ENCODE data around the gene CSDE1. TPM values are rescaled to one million over a fixed set of nuclear protein-coding genes. Genes with fewer than 3 reads are reported as not detected.

The CSDE1 gene
- total and polyA plus RNA-seq, 12 donors, result 75.6 to 775 (median 422) TPM

DNA sequence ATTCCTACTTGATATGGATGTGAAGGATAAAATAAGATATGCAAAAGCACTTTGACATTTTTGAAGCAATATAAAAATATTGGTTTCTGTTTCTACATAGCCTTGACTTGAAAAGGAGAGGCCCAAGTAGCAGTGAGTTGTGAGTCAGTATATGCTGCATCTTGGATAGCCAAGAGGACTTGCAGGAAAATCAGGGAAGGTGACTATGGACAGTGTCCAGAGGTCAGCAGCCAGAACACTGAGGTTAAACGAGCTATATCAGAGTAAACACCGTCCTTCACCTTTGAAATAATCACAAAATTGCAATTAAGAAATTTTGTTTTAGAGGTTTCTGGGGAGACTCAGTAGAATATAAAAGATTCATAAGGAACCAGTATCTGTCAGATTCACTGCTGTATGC lies 55.9 kb downstream of the CSDE1 start:
- DNase-seq, result no peak
- TF ChIP-seq POLR2A (IDR thresholded peaks at IDR 0.05), result no peak
- TF ChIP-seq, protein P1, sequence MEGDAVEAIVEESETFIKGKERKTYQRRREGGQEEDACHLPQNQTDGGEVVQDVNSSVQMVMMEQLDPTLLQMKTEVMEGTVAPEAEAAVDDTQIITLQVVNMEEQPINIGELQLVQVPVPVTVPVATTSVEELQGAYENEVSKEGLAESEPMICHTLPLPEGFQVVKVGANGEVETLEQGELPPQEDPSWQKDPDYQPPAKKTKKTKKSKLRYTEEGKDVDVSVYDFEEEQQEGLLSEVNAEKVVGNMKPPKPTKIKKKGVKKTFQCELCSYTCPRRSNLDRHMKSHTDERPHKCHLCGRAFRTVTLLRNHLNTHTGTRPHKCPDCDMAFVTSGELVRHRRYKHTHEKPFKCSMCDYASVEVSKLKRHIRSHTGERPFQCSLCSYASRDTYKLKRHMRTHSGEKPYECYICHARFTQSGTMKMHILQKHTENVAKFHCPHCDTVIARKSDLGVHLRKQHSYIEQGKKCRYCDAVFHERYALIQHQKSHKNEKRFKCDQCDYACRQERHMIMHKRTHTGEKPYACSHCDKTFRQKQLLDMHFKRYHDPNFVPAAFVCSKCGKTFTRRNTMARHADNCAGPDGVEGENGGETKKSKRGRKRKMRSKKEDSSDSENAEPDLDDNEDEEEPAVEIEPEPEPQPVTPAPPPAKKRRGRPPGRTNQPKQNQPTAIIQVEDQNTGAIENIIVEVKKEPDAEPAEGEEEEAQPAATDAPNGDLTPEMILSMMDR (IDR thresholded peaks at IDR 0.05), result no peak
- WGBS, 4 donors, result 28 to 56% (median 47%) methylated on average over 2 of the region's 2 CpGs
- Histone ChIP-seq H3K27ac (no peak overlapping the region), H3K27me3 (no peaks in the 10 kb centered on the region), H3K9me3 (replicated peaks in 1 of 3) (no peaks in the 10 kb centered on the region), H3K4me1 (replicated peaks in 1 of 2) (no peaks in the 10 kb centered on the region), H3K4me3 (no peak overlapping the region), H3K36me3 (replicated peaks in 1 of 2) (peaks cover 0 to 17% of the 10 kb centered on the region in 2 donors)
- intact Hi-C loops (cut with DNase I), result no loop called here

DNA sequence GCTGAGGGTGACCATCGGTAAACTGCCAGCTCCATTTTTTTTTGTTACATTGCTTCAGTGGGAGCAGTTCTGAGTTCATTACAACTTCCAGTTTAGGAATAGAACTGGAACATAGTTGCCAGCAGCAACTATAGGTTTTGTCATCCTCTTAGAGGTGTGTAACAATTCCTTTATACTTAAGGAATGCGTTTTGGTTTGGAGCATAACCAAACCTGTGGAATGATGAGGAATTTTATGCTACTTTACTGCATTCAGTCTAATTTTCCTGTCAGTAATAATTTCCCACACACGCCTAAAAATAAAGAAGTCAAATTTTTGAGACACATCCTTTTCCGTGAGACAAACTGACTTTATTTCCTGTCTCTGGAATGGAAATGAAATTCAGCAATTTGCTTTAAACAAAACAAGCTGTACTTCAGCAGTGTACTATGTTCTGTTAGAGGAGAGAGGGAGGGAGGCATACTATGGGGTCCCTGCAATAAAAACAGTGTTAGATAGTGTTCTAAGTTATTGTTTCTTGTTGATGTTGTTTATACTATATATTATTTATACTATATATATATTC lies 57.7 kb downstream of the CSDE1 start:
- TF ChIP-seq POLR2A (IDR thresholded peaks at IDR 0.05), result no peak
- TF ChIP-seq, protein P1 (IDR thresholded peaks at IDR 0.05), result no peak

DNA sequence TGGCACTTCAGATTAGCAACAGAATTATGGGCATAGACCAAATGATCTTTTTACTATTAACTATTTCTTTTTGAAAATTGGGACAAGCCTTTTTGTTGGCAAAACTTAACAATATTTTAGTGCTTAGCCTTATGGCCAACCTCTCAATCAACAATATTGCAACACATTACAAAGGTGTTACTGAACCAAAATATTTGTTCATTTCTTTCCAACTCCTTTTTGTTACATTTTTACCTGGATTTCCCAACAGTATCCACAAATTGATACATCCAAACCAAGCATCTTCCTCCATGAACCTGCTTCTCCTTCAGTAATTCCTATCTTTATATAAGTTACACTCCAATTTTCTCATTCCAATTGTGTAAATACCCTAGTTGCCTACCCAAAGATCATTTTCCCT lies 61.0 kb downstream of the CSDE1 start:
- H3K4me3 ChIP-seq, result no peak overlapping the region
- intact Hi-C loops (cut with DNase I), result no loop called here
- TF ChIP-seq, protein P1 (IDR thresholded peaks at IDR 0.05), result no peak
- no peak for TF ChIP-seq POLR2A (IDR thresholded peaks at IDR 0.05)

More for the DNA sequence above, 57.7 kb downstream of the CSDE1 start:
- DNase-seq, result no peak
- 35 to 53% (median 51%) methylated on average over 4 of the region's 4 CpGs for WGBS, 4 donors
- Histone ChIP-seq H3K9me3 (replicated peaks in 1 of 3) (no peaks in the 10 kb centered on the region), H3K27me3 (no peaks in the 10 kb centered on the region), H3K27ac (peak overlapping the region in 1 of 5 donors; percentile 29), H3K4me3 (no peak overlapping the region), H3K36me3 (replicated peaks in 1 of 2) (peaks cover 0 to 3% of the 10 kb centered on the region in 2 donors), H3K4me1 (replicated peaks in 1 of 2) (no peaks in the 10 kb centered on the region)
- intact Hi-C loops (cut with DNase I), result no loop called here

DNA sequence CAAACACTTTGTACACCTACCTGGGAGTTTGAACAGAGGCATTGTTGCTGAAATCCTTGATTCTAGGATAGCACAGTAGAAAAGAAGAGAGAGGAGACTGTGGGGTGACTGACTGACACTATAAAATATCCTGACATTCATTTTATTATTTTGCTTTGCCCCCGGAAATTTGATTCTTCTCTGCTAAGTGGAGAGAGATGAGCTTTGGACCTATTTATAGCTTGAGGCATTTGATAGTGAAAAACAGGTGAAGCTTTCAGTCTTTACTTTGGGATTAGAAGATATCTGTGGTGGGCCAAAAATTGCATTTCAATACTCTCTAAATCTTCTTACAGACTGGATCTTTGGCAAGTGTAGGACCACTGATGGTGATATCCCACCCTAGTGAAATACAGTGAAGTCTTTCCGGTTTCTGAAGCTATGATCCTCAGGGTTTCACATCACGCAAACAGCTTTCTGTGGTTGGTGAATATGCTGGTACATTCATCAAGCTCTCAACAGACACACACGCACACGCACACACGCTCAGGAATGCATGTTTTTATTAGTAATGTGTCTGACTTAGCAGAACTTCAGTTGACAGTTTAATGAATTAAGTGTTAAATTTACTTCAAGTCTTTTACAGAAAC lies 62.2 kb downstream of the CSDE1 start, which contains the start of gene AMPD1:
Gene AMPD1, minus strand, starts transcription at position 117 of the 629 bp plus-strand sequence. Its CDS starts 75 bp downstream, at position 42.
- Histone ChIP-seq H3K4me1 (replicated peaks in 1 of 2) (no peaks in the 10 kb centered on the region), H3K27ac (no peak within 1 kb of the TSS), H3K36me3 (replicated peaks in 1 of 2) (no peaks in the 10 kb centered on the region), H3K27me3 (peaks cover 6% of the 10 kb centered on the region), H3K4me3 (no peak within 1 kb of the TSS), H3K9me3 (replicated peaks in 1 of 3) (no peaks in the 10 kb centered on the region)
- WGBS, 4 donors, result 51 to 68% (median 62%) methylated on average over 6 of the region's 6 CpGs
- intact Hi-C loops (cut with DNase I), result no loop called here
- TF ChIP-seq, protein P1 (IDR thresholded peaks at IDR 0.05), result no peak
- TF ChIP-seq POLR2A (IDR thresholded peaks at IDR 0.05), result no peak
- DNase-seq, result no peak

More for the DNA sequence above, 61.0 kb downstream of the CSDE1 start:
- H3K36me3 ChIP-seq (replicated peaks in 1 of 2), result no peaks in the 10 kb centered on the region
- H3K4me1 ChIP-seq (replicated peaks in 1 of 2), result no peaks in the 10 kb centered on the region
- peaks cover 6% of the 10 kb centered on the region for H3K27me3 ChIP-seq
- no peak for DNase-seq
- H3K9me3 ChIP-seq (replicated peaks in 1 of 3), result no peaks in the 10 kb centered on the region
- H3K27ac ChIP-seq, result no peak overlapping the region
